ENCODE results near the gene ERGIC1.

DNA sequence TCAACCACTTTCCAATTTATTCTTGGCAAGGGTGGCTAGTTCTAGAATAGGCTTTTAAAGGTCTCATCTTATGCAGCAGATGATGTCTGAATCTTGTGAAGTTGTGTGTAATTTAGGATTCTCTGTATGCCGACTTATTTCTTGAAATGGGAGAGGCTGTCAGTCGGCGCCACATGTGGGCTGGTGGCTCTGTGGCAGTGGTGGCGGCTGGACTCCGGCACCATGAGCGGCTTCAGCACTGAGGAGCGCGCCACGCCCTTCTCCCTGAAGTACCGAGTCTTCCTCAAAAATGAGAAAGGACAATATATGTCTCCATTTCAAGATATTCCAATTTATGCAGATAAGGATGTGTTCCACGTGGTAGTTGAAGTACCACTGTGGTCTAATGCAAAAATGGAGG is 141.2 kb downstream of the ERGIC1 start:
- TF ChIP-seq, protein P1, sequence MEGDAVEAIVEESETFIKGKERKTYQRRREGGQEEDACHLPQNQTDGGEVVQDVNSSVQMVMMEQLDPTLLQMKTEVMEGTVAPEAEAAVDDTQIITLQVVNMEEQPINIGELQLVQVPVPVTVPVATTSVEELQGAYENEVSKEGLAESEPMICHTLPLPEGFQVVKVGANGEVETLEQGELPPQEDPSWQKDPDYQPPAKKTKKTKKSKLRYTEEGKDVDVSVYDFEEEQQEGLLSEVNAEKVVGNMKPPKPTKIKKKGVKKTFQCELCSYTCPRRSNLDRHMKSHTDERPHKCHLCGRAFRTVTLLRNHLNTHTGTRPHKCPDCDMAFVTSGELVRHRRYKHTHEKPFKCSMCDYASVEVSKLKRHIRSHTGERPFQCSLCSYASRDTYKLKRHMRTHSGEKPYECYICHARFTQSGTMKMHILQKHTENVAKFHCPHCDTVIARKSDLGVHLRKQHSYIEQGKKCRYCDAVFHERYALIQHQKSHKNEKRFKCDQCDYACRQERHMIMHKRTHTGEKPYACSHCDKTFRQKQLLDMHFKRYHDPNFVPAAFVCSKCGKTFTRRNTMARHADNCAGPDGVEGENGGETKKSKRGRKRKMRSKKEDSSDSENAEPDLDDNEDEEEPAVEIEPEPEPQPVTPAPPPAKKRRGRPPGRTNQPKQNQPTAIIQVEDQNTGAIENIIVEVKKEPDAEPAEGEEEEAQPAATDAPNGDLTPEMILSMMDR (IDR thresholded peaks at IDR 0.05), result no peak
- TF ChIP-seq POLR2A (IDR thresholded peaks at IDR 0.05), result no peak

Data from adrenal gland (tissue), 5 donors.